ENCODE data around the gene DCAF7. TPM values are rescaled to one million over a fixed set of nuclear protein-coding genes. Genes with fewer than 3 reads are reported as not detected.

The DCAF7 gene
- total RNA-seq, 4 donors from 2014 or later = 16.5 to 34.1 (median 22.0) TPM

DNA sequence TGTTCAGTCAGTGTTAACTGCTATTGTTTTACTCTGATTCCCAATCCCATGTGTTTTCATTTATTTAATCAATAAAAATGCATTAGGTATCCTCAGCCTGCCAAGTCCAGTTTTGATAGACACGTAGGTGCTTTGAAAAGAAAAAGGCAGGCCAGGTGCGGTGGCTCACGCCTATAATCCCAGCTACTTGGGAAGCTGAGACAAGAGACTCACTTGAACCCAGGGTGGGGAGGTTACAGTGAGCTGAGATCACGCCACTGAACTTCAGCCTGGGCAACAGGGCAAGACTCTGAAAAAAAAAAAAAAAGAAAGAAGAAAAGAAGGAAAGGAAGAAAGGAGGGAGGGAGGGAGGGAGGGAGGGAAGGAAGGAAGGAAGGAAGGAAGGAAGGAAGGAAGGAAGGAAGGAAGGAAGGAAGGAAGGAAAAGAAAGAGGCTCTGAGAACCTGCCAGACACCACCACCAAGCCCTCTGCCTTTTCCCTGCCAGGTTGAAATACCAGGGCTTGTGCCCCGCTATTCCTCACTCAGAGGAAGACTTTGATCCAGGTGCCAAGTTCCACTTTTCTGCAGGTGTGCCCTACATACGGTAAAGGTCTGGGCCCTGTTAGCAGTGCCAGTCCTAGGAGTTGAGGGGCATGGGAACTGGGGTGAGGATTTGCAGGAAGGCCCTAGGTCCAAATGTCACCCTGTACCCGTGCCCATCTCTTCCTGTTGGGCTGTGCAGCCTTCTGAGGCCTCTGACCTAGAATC, 37.2 kb upstream of the DCAF7 start:
- H3K4me1 ChIP-seq = no peaks in the 10 kb centered on the region
- DNase-seq (no peak), ATAC-seq (no peak)
- no peaks in the 10 kb centered on the region for H3K27me3 ChIP-seq
- H3K4me3 ChIP-seq = no peak overlapping the region
- TF ChIP-seq, protein P1, sequence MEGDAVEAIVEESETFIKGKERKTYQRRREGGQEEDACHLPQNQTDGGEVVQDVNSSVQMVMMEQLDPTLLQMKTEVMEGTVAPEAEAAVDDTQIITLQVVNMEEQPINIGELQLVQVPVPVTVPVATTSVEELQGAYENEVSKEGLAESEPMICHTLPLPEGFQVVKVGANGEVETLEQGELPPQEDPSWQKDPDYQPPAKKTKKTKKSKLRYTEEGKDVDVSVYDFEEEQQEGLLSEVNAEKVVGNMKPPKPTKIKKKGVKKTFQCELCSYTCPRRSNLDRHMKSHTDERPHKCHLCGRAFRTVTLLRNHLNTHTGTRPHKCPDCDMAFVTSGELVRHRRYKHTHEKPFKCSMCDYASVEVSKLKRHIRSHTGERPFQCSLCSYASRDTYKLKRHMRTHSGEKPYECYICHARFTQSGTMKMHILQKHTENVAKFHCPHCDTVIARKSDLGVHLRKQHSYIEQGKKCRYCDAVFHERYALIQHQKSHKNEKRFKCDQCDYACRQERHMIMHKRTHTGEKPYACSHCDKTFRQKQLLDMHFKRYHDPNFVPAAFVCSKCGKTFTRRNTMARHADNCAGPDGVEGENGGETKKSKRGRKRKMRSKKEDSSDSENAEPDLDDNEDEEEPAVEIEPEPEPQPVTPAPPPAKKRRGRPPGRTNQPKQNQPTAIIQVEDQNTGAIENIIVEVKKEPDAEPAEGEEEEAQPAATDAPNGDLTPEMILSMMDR (IDR thresholded peaks at IDR 0.05 in 4 of 5, conservative IDR thresholded peaks at IDR 0.05 in 1 of 5) = no peak
- TF ChIP-seq POLR2A (IDR thresholded peaks at IDR 0.05) = no peak
- no peak overlapping the region for H3K27ac ChIP-seq
- intact Hi-C loops (cut with DNase I; ENCODE audit: low total_unique reads) (no loop called here), in situ Hi-C loops (cut with MboI; ENCODE audit: low sequenced_read_pairs in 4 of 4) (loop anchor here in 1 of 4 donors (25.0 kb wide), 1 partner anchor 826 kb away; no protein-coding TSS in a partner anchor)
- H3K9me3 ChIP-seq = no peaks in the 10 kb centered on the region
- no peaks in the 10 kb centered on the region for H3K36me3 ChIP-seq

DNA sequence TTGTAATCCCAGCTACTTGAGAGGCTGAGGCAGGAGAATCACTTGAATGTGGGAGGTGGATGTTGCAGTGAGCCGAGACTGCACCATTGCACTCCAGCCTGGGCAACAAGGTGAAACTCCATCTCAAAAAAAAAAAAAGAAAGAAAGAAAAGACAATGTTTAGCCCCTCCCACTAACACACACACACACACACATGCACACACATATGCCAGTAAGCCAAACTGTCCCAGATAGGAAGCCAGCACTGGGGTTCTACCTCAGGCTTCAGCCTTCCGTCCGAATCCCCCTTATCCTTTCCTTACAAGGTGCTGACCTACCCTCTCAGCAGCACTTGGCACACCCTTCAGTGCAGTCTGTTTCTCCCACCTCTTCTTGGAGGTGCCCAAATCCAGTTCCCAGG, 35.8 kb upstream of the DCAF7 start:
- H3K4me1 ChIP-seq = no peaks in the 10 kb centered on the region
- ATAC-seq (no peak), DNase-seq (no peak)
- no peak overlapping the region for H3K27ac ChIP-seq
- in situ Hi-C loops (cut with MboI; ENCODE audit: low sequenced_read_pairs in 4 of 4) = loop anchor here in 1 of 4 donors (25.0 kb wide), 1 partner anchor 827 kb away; no protein-coding TSS in a partner anchor
- TF ChIP-seq, protein P1 (IDR thresholded peaks at IDR 0.05 in 4 of 5, conservative IDR thresholded peaks at IDR 0.05 in 1 of 5) = no peak
- no peak for TF ChIP-seq POLR2A (IDR thresholded peaks at IDR 0.05)
- no peaks in the 10 kb centered on the region for H3K9me3 ChIP-seq
- H3K4me3 ChIP-seq = no peak overlapping the region
- H3K27me3 ChIP-seq = no peaks in the 10 kb centered on the region
- no peaks in the 10 kb centered on the region for H3K36me3 ChIP-seq
- intact Hi-C loops (cut with DNase I; ENCODE audit: low total_unique reads) = no loop called here

DNA sequence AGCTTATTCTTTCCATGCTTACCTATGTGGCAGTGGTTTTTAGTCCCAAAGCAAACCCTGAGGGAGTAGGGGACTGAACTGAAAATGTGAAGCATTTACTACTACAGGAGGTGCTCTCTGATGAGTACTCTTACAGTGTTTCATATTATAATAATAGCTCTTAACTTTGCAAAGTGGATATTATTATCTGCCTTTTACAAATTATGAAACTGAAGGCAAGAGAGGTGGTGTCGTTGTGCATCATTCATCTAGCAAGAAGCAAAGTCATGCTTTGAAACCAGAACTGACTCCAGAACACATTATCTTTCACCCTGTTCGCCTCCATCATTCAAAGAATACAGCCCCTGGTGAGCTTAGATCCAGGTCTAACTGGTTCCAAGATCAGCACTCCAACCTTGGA, 35.3 kb upstream of the DCAF7 start:
- H3K27ac ChIP-seq = no peak overlapping the region
- intact Hi-C loops (cut with DNase I; ENCODE audit: low total_unique reads) (no loop called here), in situ Hi-C loops (cut with MboI; ENCODE audit: low sequenced_read_pairs in 4 of 4) (loop anchor here in 1 of 4 donors (25.0 kb wide), 1 partner anchor 828 kb away; no protein-coding TSS in a partner anchor)
- no peak overlapping the region for H3K4me3 ChIP-seq
- H3K27me3 ChIP-seq = no peaks in the 10 kb centered on the region
- ATAC-seq = no peak
- H3K9me3 ChIP-seq = no peaks in the 10 kb centered on the region
- H3K4me1 ChIP-seq = no peaks in the 10 kb centered on the region
- no peaks in the 10 kb centered on the region for H3K36me3 ChIP-seq
- no peak for DNase-seq
- TF ChIP-seq, protein P1 (IDR thresholded peaks at IDR 0.05 in 4 of 5, conservative IDR thresholded peaks at IDR 0.05 in 1 of 5) = no peak
- no peak for TF ChIP-seq POLR2A (IDR thresholded peaks at IDR 0.05)

DNA sequence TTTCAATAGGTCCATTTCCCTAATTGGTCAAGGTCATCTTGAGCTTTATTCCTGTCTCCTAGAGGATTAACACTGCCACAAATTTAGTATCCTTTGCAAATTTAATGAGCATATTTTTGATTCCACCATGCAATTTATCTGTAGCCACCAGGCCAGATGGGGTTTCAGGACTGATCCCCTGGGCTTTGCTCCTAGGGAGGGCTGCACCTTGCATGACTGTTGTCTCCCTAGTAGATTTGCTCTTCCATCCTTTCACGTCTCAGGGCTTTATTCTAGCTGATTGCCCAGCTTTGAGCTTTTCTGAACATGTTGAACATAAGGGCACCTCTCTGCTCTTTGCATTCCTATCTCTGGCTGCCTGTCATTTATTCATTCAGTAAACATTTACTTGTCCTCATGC, 34.9 kb upstream of the DCAF7 start:
- DNase-seq (no peak), ATAC-seq (no peak)
- in situ Hi-C loops (cut with MboI; ENCODE audit: low sequenced_read_pairs in 4 of 4) = loop anchor here in 1 of 4 donors (25.0 kb wide), 1 partner anchor 828 kb away; no protein-coding TSS in a partner anchor
- intact Hi-C loops (cut with DNase I; ENCODE audit: low total_unique reads) = no loop called here
- Histone ChIP-seq H3K4me1 (no peaks in the 10 kb centered on the region), H3K9me3 (no peaks in the 10 kb centered on the region), H3K4me3 (no peak overlapping the region), H3K27ac (no peak overlapping the region), H3K27me3 (no peaks in the 10 kb centered on the region), H3K36me3 (no peaks in the 10 kb centered on the region)
- TF ChIP-seq, protein P1 (IDR thresholded peaks at IDR 0.05 in 4 of 5, conservative IDR thresholded peaks at IDR 0.05 in 1 of 5) = no peak
- no peak for TF ChIP-seq POLR2A (IDR thresholded peaks at IDR 0.05)

Data from gastrocnemius medialis (tissue), 4 donors.